Neutrophil (primary cell): Measurements from ENCODE around the gene WNT2B.

Source experiments
- H3K27ac ChIP-seq: fragments of 200-600 bp; sonication (generic); 2 replicates; pipeline ENCODE4 v1.5.1; 2016; ENCODE audit warnings: mild to moderate bottlenecking, moderate library complexity
- H3K27me3 ChIP-seq: fragments of 200-600 bp; sonication (generic); 2 replicates; pipeline ENCODE4 v1.6.0; 2016; ENCODE audit warnings: mild to moderate bottlenecking
- H3K36me3 ChIP-seq: fragments of 200-600 bp; sonication (generic); 2 replicates; pipeline ENCODE4 v1.5.1; 2017
- H3K4me1 ChIP-seq, 2 experiments: fragments of 200-600 bp in 1 of 2; sonication (generic) in 1 of 2; 1 replicate in 1 of 2; 2 replicates in 1 of 2; pipeline versions ENCODE4 v1.5.1 to v1.6.1; 2013 to 2016; ENCODE audit warnings: low read depth in 1 of 2, low read length in 1 of 2, mild to moderate bottlenecking in 1 of 2, moderate library complexity in 1 of 2; ENCODE audit not compliant: control insufficient read depth in 1 of 2, insufficient read depth in 1 of 2
- H3K4me3 ChIP-seq, 2 experiments: fragments of 200-600 bp in 1 of 2; sonication (generic) in 1 of 2; 1 replicate in 1 of 2; 2 replicates in 1 of 2; pipeline ENCODE4 v1.5.1; 2013 to 2016; ENCODE audit warnings: low read depth in 1 of 2, low read length in 1 of 2, mild to moderate bottlenecking in 1 of 2, moderate library complexity in 1 of 2
- H3K9me3 ChIP-seq: fragments of 200-600 bp; sonication (generic); 2 replicates; pipeline ENCODE4 v1.5.1; 2016
- CTCF ChIP-seq: fragments of 200-600 bp; sonication (generic); IDR thresholded peaks from 2 replicates; pipeline ENCODE4 v1.5.1; 2016; ENCODE audit warnings: antibody characterized with exemption

The WNT2B gene

GRCh38 chr1:112508278-112509004, at the start of gene WNT2B:
Gene WNT2B, plus strand, starts transcription at chr1:112508965. Its CDS starts 298 bp downstream, at chr1:112509263.
- Histone ChIP-seq H3K27ac (no peak within 1 kb of the TSS), H3K27me3 (peaks cover 100% of the 10 kb centered on the region), H3K4me3 (peak within 1 kb of the TSS; percentile 20 to 44), H3K9me3 (no peaks in the 10 kb centered on the region), H3K36me3 (no peaks in the 10 kb centered on the region), H3K4me1 (peaks cover 12 to 16% of the 10 kb centered on the region in 2 experiments)
- TF ChIP-seq CTCF: no peak

GRCh38 chr1:112460615-112461014, 48.1 kb upstream of the WNT2B start:
- peaks cover 37% of the 10 kb centered on the region for H3K27me3 ChIP-seq
- no peak overlapping the region for H3K4me3 ChIP-seq
- H3K9me3 ChIP-seq: no peaks in the 10 kb centered on the region
- no peaks in the 10 kb centered on the region for H3K36me3 ChIP-seq
- no peak overlapping the region for H3K27ac ChIP-seq
- no peaks in the 10 kb centered on the region for H3K4me1 ChIP-seq
- no peak for TF ChIP-seq CTCF

- Histone ChIP-seq H3K27ac (no peak overlapping the region), H3K4me1 (peaks cover 2 to 6% of the 10 kb centered on the region in 2 experiments), H3K36me3 (no peaks in the 10 kb centered on the region), H3K9me3 (no peaks in the 10 kb centered on the region), H3K4me3 (no peak overlapping the region), H3K27me3 (peaks cover 44% of the 10 kb centered on the region)
- no peak for TF ChIP-seq CTCF
These were observed 47.4 kb upstream of the WNT2B start for GRCh38 chr1:112461200-112461871.

GRCh38 chr1:112462953-112463279, 45.8 kb upstream of the WNT2B start:
- Histone ChIP-seq H3K36me3 (no peaks in the 10 kb centered on the region), H3K27me3 (peaks cover 56% of the 10 kb centered on the region), H3K27ac (no peak overlapping the region), H3K4me1 (peaks cover 5 to 9% of the 10 kb centered on the region in 2 experiments), H3K9me3 (no peaks in the 10 kb centered on the region), H3K4me3 (no peak overlapping the region)
- no peak for TF ChIP-seq CTCF

DNA sequence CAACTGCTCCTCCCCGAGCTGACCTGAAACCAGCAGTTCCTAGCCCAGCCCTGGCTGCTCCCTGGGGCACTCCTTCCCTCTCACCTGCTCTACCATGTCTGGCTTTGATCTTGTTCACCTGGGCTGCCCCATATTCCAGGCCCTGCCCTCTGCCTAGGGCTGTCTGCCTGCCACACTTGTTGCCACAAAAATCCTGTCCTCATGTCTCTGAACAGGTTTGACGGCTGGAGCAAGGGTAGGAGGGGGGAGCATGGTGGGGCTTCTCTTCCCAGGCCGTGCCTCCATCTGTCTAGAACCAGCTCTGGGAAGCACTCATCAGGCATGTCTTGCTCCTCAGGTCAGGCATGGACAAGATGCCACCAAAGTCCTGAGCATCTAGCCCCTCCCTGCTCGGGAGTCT, 44.3 kb upstream of the WNT2B start:
- peaks cover 5 to 9% of the 10 kb centered on the region in 2 experiments for H3K4me1 ChIP-seq
- no peaks in the 10 kb centered on the region for H3K9me3 ChIP-seq
- H3K27ac ChIP-seq: no peak overlapping the region
- H3K27me3 ChIP-seq: peaks cover 56% of the 10 kb centered on the region
- H3K36me3 ChIP-seq: no peaks in the 10 kb centered on the region
- H3K4me3 ChIP-seq: no peak overlapping the region
- no peak for TF ChIP-seq CTCF
